Hematopoietic multipotent progenitor cell treated with erythropoietin and hydrocortisone succinate and interleukin-3 and kit ligand, for 6 days (in vitro differentiated cells): ENCODE data around the gene TAGAP.
"Not testable (repeated sequence)": the region's sequence is repeated elsewhere in the genome, so short reads cannot be mapped to it uniquely, and the experiment has no call there.

Experiments
- DNase-seq: peaks from one replicate; pipeline ENCODE4 v3.0.0-alpha.2; 2015

Gene TAGAP

DNA sequence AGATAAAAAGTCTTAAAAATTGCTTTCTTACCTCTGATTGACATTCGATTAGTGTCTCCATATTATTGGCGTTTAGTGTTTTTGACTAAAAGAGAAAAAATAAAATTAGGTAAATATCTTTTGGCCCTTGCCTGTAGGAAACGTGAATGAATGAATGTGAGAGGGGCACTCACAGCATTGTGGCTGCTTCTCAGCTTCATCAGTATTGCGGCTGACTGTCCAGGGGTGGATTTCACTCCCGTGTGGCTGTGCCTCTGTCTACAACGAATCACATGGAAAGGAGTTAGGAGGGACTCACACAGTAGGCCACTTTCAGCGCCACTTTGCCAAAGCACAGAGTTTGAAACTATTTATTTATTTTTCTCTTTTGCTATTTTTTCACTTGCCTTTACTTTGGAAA, 844 bp downstream of the TAGAP start:
- DNase-seq = peak; percentile 58

GRCh38 chr6:159043251-159043650, 1.5 kb downstream of the TAGAP start:
- DNase-seq = peak; percentile 72

GRCh38 chr6:159042826-159043181, 2.0 kb downstream of the TAGAP start:
- no peak for DNase-seq

- DNase-seq = peak; percentile 95
Measured at GRCh38 chr6:159042003-159042825, 2.6 kb downstream of the TAGAP start.

DNA sequence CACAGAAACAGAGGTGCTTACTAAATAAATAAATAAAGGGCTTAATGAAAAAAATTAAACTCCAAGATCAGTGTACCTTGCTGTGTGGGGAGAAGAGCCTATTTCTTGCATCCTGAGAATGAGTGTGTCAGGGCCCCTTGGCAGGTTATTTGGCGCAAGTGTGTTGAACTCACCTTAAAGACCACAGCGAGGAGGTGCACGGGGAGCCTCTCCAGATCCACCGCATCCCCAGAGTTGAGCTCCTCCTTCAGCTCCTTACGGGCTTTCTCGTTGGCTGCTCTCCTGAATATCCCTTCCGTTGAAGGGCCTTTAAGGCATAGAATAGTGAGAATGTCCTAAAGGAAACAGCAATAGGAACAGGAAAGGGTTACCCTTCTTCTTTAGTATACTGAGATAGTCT, 3.6 kb downstream of the TAGAP start:
- DNase-seq = no peak

DNA sequence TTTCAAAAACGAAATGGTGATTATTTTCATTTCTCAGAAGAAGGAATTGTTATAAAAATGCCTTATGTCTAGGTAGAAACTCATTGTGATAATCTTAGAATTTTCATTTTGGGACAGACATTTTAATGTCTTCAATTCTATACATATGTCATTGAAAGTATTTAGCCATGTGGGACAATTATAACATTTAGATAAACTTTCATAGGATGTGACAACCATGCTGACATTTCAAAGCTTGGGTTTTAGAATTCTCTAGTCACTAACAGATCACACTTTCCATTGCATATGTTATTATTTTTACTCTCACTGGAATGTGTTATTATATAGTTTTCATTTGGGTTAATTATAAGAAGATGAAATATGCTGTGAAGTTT, 4.9 kb downstream of the TAGAP start:
- DNase-seq = no peak

- DNase-seq = peak; percentile 86
Measured at GRCh38 chr6:159038914-159039884, 5.6 kb downstream of the TAGAP start.

DNA sequence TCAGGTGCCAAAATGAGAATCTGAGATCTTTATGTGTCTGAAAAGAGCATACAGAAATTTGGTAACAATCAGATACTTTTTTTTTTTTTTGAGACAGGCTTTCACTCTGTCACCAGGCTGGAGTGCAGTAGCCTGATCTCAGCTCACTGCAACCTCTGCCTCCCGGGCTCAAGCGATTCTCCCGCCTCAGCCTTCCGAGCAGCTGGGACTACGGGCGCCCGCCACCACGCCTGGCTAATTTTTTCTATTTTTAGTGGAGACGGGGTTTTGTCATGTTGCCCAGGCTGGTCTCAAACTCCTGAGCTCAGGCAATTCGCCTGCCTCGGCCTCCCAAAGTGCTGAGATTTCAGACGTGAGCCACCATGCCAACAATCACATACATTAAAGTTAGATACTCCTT, 6.5 kb downstream of the TAGAP start:
- not testable (repeated sequence) for DNase-seq

DNA sequence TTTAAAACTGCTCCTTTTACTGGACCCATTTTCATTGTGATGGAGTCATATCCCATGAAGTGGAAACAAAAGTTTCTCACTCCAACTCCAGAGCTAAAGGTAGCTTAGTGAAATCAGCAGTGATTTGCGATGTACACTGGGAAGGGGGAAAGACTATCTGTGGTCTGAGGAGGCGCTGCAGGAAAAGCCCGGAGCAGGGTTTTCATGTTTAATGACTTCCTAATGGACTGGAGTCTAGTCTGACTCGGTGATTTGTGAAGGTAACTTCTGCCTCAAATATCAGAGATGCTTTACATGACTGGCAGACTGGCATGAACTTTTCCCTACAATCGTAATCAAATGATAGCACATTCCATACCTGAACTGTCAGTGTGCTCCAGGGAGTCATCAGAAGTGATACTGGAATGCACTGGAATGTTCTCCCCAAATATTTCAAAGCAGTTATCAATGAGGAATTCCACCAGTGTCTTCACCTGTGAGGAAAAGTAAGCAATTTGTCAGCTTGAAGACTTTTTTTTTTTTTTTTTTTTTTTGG, 7.0 kb downstream of the TAGAP start:
- DNase-seq = no peak

DNA sequence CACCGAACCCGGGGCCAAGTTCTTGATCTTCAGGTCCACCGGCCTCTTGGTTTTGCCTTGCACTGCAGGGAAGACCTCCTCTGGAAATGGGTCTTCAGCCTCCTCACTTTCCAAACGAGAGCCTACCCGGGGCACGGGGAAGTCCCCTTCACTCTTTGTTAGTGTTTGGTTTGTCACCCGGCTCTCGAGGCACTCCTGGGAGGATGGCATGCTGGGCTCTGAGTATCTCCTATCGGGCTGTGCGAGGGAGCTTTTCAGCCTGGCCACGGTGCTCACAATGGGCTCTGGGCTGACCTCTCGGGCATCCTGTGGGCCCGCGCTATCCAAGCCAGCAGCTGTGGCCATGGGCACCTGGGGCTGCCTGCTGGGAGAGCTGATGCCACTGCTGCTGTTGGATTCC, 8.1 kb downstream of the TAGAP start:
- no peak for DNase-seq

- DNase-seq = no peak
Measured at GRCh38 chr6:159035891-159036290, 8.9 kb downstream of the TAGAP start.

GRCh38 chr6:159033160-159034049, 11.4 kb downstream of the TAGAP start:
- no peak for DNase-seq

GRCh38 chr6:159031846-159032245, 12.9 kb downstream of the TAGAP start:
- DNase-seq = no peak

DNA sequence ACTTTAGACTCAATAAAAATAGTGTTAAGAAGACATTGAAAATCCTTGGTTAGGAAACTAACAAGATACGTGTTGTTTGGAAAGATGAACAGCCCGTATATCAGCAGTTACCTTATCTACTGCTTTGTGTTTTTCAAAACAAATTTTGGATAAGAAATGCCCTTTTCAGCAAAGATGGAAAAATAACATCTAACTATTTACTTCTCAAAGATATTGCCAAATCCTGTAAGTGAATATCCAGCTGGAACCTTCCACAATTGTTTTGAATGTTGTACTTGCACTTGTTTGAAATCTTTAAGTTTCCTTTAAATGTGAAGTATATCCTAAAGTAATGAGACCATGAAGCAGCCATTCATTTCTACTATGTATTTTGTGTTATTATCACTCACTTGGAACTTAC, 14.6 kb downstream of the TAGAP start:
- no peak for DNase-seq

DNA sequence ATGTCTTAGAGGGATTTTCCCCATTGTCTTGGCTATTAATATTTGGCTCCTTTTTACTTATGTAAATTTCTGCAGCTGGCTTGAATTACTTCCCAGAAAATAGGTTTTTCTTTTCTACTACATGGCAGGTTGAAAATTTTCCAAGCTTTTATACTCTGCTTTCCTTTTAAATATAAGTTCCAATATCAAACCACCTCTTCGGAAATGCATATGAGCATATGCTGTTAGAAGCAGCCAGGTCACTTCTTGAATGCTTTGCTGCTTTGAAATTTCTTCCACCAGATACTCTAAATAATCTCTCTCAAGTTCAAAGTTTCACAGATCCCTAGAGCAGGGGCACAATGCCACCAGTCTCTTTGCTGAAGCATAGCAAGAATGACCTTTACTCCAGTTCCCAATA, 19.6 kb downstream of the TAGAP start:
- not testable (repeated sequence) for DNase-seq

DNA sequence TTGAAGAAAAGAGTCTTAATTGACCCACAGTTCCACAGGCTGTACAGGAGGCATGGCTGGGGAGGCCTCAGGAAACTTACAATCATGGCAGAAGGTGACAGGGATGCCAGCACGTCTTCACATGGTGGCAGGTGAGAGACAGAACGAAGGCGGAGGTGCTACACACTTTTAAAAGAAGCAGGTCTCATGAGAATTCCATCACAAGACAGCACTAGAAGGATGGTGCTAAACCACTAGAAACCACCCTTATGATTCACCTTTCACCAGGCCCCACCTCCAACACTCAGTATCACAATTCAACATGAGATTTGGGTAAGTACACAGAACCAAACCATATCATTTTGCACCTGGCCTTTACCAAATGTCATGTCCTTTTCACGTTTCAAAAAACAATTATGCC, 20.9 kb downstream of the TAGAP start:
- DNase-seq = no peak

DNA sequence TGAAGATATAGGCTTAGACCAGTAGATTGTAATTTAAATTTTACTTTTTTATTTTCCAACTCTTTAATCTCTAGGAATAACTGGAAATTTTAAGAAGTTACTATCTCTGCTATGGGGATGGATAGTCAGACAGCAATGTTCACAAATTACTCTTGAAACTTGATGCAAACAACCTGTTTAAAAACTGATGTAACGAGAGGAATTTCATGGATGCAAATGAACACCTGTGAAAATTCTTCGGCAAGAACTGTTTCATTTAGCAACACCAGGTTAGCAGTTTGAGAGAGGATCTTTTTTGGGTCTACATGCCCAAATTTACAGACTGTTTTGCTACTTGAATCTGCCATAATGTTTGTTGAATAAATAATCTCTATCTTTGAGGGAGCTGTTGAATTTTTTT, 24.8 kb downstream of the TAGAP start:
- no peak for DNase-seq

- no peak for DNase-seq
Measured at GRCh38 chr6:159017757-159018559, 26.8 kb downstream of the TAGAP start.

DNA sequence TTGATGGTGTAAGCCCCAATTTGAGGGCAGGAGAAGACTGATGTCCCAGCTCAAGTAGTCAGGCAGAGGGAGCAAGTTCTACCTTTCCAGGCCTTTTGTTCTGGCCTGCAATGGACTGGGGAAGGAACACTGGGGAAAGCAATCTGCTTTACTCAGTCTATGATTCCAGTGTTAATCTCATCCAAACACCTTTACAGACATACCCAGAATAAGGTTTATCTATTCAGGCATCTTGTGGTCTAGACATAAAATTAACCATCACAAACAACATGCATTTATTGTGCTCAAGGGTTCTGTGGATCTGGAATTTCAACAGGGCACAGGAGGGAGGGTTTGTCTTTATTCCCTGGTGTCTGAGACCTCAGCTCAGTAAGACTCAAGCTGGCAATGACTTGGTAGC, 30.4 kb downstream of the TAGAP start:
- no peak for DNase-seq

DNA sequence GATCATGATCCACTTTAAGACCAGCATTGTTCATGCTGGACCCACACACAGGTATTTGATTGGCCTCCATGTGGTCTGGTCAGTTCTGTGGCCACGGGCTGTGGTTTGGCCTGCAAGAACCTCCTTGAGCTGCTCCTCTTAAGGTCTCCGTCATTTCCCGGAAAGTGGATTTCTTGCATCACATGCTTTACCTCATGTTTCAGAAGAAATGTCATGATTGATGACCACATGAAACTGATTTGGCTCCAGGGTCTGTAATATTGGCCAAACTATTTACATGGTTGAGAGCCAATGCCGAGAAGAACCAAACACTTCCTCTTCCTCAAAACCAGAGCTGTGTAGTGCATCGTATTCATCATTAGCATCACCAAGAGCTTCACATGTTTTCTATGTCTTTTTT, 31.6 kb downstream of the TAGAP start:
- DNase-seq = peak; percentile 45

DNA sequence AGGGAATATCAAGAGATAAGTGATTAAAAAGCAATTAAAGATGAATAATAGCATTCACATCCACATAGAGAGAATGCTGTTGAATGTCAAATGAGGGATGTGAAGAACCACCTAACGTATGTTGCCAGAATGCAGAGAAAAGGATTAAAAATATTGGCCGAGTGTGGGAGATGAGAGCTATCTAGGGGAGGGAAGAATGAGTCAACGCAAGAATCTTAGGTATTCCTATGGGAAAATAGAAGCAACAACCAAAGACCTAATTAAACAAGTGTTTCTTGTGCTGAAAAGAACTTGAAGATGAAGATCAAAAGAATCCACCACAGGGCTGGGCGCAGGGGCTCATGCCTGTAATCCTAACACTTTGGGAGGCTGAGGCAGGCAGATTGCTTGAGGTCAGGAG, 32.6 kb downstream of the TAGAP start:
- DNase-seq = no peak
